ENCODE data around the gene ZNF454. TPM values are rescaled to one million over a fixed set of nuclear protein-coding genes. Genes with fewer than 3 reads are reported as not detected.

ZNF454 gene
- polyA plus RNA-seq, 1 donor from 2014 or later: not detected

DNA sequence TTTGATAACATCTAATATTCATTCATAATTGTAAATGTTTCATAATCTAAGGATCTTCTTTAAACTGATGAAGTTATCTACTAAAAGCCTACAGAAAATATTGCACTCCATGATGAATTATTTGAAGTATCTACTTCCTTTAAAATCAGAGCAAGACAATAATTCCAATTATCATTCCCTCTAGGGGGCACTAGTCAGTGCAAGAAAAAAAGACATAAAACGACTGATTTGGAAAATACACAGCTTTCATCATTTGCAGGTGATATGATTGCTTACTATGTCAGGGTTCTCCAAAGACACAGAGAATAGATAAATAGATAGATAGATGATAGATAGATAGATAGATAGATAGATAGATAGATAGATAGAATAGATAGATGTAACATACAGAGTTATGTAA is 67.7 kb downstream of the ZNF454 start:
- H3K27me3 Mint-ChIP-seq: peaks cover 1% of the 10 kb centered on the region
- no peaks in the 10 kb centered on the region for H3K4me1 Mint-ChIP-seq
- H3K36me3 Mint-ChIP-seq: peaks cover 8% of the 10 kb centered on the region
- no peak overlapping the region for H3K4me3 Mint-ChIP-seq
- no peak overlapping the region for H3K27ac Mint-ChIP-seq
- H3K9me3 Mint-ChIP-seq: peaks cover 18 to 53% (median 20%) of the 10 kb centered on the region in 3 donors

Other genes with a start within 250 kb of the ZNF454 start
- 11.1 TPM for gene ZNF354A, start 210.5 kb upstream of the ZNF454 start, polyA plus RNA-seq
- 7.2 TPM for gene ZNF354B, start 81.2 kb upstream of the ZNF454 start, polyA plus RNA-seq
- 1.0 TPM for gene ZFP2, start 45.3 kb upstream of the ZNF454 start, polyA plus RNA-seq
- gene GRM6, start 54.1 kb downstream of the ZNF454 start, polyA plus RNA-seq: not detected
- gene ZNF879, start 82.6 kb downstream of the ZNF454 start, polyA plus RNA-seq: 2.7 TPM
- gene ZNF354C, start 119.2 kb downstream of the ZNF454 start, polyA plus RNA-seq: 0.41 TPM